HepG2 (cell line): ENCODE results near the gene ZFP69. TPM values are rescaled to one million over a fixed set of nuclear protein-coding genes. Genes with fewer than 3 reads are reported as not detected.

Source experiments
- BHLHE40 ChIP-seq: IDR thresholded peaks from 2 replicates; pipeline ENCODE4 v1.6.1; 2011; ENCODE audit warnings: low read length, improper control_type of control experiment
- CCAR2 ChIP-seq: fragments of 200-400 bp; formaldehyde crosslinking; optimal IDR thresholded peaks from 2 replicates; pipeline ENCODE3; 2018; ENCODE audit warnings: low read depth, mild to moderate bottlenecking, low read length, moderate library complexity
- CHD4 ChIP-seq: fragments of 200-600 bp; sonication (generic); IDR thresholded peaks from 2 replicates; pipeline ENCODE4 v1.7.0; 2017; ENCODE audit warnings: mild to moderate bottlenecking, low read length, borderline replicate concordance
- DNMT1 ChIP-seq: sonication (generic); formaldehyde crosslinking; IDR thresholded peaks from 2 replicates; pipeline ENCODE4 v1.5.1; 2020; ENCODE audit warnings: mild to moderate bottlenecking, missing genetic modification reagents
- ELF3 ChIP-seq: IDR thresholded peaks from 2 replicates; pipeline ENCODE4 v1.6.1; 2016; ENCODE audit warnings: missing genetic modification reagents, missing compliant biosample characterization
- FIP1L1 ChIP-seq: fragments of 200-400 bp; formaldehyde crosslinking; IDR thresholded peaks from 2 replicates; pipeline ENCODE4 v1.6.1; 2018; ENCODE audit warnings: low read depth, mild to moderate bottlenecking, low read length, moderate library complexity, borderline replicate concordance; ENCODE audit not compliant: insufficient read depth
- HIC2 ChIP-seq: sonication (generic); formaldehyde crosslinking; IDR thresholded peaks from 2 replicates; pipeline ENCODE4 v1.9.0; 2022; ENCODE audit warnings: low read depth, missing genetic modification reagents
- ISL2 ChIP-seq: sonication (generic); formaldehyde crosslinking; IDR thresholded peaks from 2 replicates; pipeline ENCODE4 v1.5.0; 2020; ENCODE audit warnings: missing genetic modification reagents
- MXD1 ChIP-seq: sonication (generic); formaldehyde crosslinking; IDR thresholded peaks from 2 replicates; pipeline ENCODE4 v1.4.0; 2020; ENCODE audit warnings: mild to moderate bottlenecking, missing genetic modification reagents
- MYC ChIP-seq: sonication (generic); formaldehyde crosslinking; IDR thresholded peaks from 2 replicates; pipeline ENCODE4 v1.9.0; 2021; ENCODE audit warnings: missing genetic modification reagents, borderline replicate concordance
- NFYB ChIP-seq: sonication (generic); formaldehyde crosslinking; IDR thresholded peaks from 2 replicates; pipeline ENCODE4 v1.4.0; 2020; ENCODE audit warnings: missing genetic modification reagents
- PPARG ChIP-seq: conservative IDR thresholded peaks from 2 replicates; pipeline ENCODE4 v1.6.1; 2016; ENCODE audit warnings: missing biosample characterization, missing genetic modification reagents
- SOX6 ChIP-seq, 2 experiments: fragments of 450-650 bp in 1 of 2; sonication (generic) in 1 of 2; formaldehyde crosslinking in 1 of 2; IDR thresholded peaks; 2 replicates each; pipeline versions ENCODE4 v1.4.0 to v1.6.1; 2017 to 2020; ENCODE audit warnings: antibody characterized with exemption in 1 of 2, mild to moderate bottlenecking in 1 of 2, missing genetic modification reagents in 1 of 2
- SP2 ChIP-seq: sonication (generic); formaldehyde crosslinking; IDR thresholded peaks from 2 replicates; pipeline ENCODE4 v1.5.1; 2020; ENCODE audit warnings: mild to moderate bottlenecking, missing genetic modification reagents
- ZNF512 ChIP-seq: sonication (generic); formaldehyde crosslinking; IDR thresholded peaks from 2 replicates; pipeline ENCODE4 v1.4.0; 2020; ENCODE audit warnings: mild to moderate bottlenecking, missing genetic modification reagents
- ZNF547 ChIP-seq: sonication (generic); formaldehyde crosslinking; IDR thresholded peaks from 2 replicates; pipeline ENCODE4 v1.5.1; 2020; ENCODE audit warnings: mild to moderate bottlenecking, missing genetic modification reagents
- ZNF7 ChIP-seq: IDR thresholded peaks from 2 replicates; pipeline ENCODE4 v1.6.1; 2016; ENCODE audit warnings: missing biosample characterization, missing genetic modification reagents
- ZNF749 ChIP-seq: sonication (generic); formaldehyde crosslinking; IDR thresholded peaks from 2 replicates; pipeline ENCODE4 v1.8.0; 2022; ENCODE audit warnings: mild to moderate bottlenecking, missing genetic modification reagents, moderate library complexity, borderline replicate concordance
- polyA plus RNA-seq, 8 experiments: library from polyadenylated mRNA; depleted of rRNA in 3 of 8; stranded (reverse) in 7 of 8; unstranded in 1 of 8; fragments of >200 nt; fragmentation: Illumina TruSeq in 4 of 8; extraction: Trizol in 4 of 8; gene quantifications; 2 replicates each; pipeline versions ENCODE4 v1.2.1 to v1.2.3, GENCODE V29; 2011 to 2016; ENCODE audit warnings: low read depth in 4 of 8, missing spikeins in 1 of 8, mixed read lengths in 1 of 8; ENCODE audit not compliant: insufficient read depth in 1 of 8
- total RNA-seq, 5 experiments: library from RNA; depleted of rRNA; stranded (reverse); fragments of >200 nt; fragmentation: Illumina TruSeq; extraction: Trizol; gene quantifications; 2 replicates each; pipeline ENCODE4 v1.2.3, GENCODE V29; 2016; ENCODE audit warnings: low read depth in 1 of 5
- TF ChIP-seq, protein P1 (sequence below): sonication (generic); formaldehyde crosslinking; IDR thresholded peaks from 2 replicates; pipeline ENCODE4 v1.8.1; 2023; ENCODE audit warnings: mild to moderate bottlenecking, missing genetic modification reagents
- TF ChIP-seq, protein P2 (sequence below): sonication (generic); formaldehyde crosslinking; IDR thresholded peaks from 2 replicates; pipeline ENCODE4 v1.5.0; 2020; ENCODE audit warnings: missing genetic modification reagents, mild to moderate bottlenecking, borderline replicate concordance

Gene ZFP69
- total and polyA plus RNA-seq, 2 of the 13 experiments (the other 11 are each of a cell fraction or from before 2014, with no cell fraction given): 2.6 to 5.6 TPM

- TF ChIP-seq ZNF749 (CRISPR knock-in tag): no peak
- TF ChIP-seq NFYB (CRISPR knock-in tag): peak; percentile 45; the same call in 1 of the 2 replicates
- TF ChIP-seq ZNF547: no peak; the same call in 1 of the 2 replicates
- TF ChIP-seq SOX6 (IDR thresholded peaks at IDR 0.05): no peak
- peak; percentile 65 for TF ChIP-seq SOX6 (CRISPR knock-in tag; IDR thresholded peaks at IDR 0.05)
- no peak for TF ChIP-seq SP2 (CRISPR knock-in tag)
- no peak for TF ChIP-seq ZNF7 (CRISPR knock-in tag)
- TF ChIP-seq PPARG: 0 out of 2 replicates have a peak, but pooled peaks have one; percentile 7
- TF ChIP-seq ZNF512 (CRISPR knock-in tag): no peak
- no peak for TF ChIP-seq DNMT1
- TF ChIP-seq BHLHE40: no peak
- peak; percentile 87 for TF ChIP-seq ELF3
- peak; percentile 59; the same call in 1 of the 2 replicates for TF ChIP-seq MYC (CRISPR knock-in tag)
- no peak; the same call in 1 of the 2 replicates for TF ChIP-seq MXD1 (CRISPR knock-in tag)
- TF ChIP-seq, protein P1, sequence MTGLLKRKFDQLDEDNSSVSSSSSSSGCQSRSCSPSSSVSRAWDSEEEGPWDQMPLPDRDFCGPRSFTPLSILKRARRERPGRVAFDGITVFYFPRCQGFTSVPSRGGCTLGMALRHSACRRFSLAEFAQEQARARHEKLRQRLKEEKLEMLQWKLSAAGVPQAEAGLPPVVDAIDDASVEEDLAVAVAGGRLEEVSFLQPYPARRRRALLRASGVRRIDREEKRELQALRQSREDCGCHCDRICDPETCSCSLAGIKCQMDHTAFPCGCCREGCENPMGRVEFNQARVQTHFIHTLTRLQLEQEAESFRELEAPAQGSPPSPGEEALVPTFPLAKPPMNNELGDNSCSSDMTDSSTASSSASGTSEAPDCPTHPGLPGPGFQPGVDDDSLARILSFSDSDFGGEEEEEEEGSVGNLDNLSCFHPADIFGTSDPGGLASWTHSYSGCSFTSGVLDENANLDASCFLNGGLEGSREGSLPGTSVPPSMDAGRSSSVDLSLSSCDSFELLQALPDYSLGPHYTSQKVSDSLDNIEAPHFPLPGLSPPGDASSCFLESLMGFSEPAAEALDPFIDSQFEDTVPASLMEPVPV: peak; percentile 63; the same call in 1 of the 2 replicates
- TF ChIP-seq HIC2 (CRISPR knock-in tag): no peak
- peak; percentile 22 for TF ChIP-seq CCAR2
- TF ChIP-seq ISL2 (CRISPR knock-in tag): no peak
- TF ChIP-seq, protein P2, sequence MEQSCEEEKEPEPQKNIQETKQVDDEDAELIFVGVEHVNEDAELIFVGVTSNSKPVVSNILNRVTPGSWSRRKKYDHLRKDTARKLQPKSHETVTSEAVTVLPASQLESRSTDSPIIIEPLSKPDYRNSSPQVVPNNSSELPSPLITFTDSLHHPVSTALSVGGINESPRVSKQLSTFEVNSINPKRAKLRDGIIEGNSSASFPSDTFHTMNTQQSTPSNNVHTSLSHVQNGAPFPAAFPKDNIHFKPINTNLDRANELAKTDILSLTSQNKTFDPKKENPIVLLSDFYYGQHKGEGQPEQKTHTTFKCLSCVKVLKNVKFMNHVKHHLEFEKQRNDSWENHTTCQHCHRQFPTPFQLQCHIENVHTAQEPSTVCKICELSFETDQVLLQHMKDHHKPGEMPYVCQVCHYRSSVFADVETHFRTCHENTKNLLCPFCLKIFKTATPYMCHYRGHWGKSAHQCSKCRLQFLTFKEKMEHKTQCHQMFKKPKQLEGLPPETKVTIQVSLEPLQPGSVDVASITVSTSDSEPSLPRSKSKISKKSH: no peak
- TF ChIP-seq FIP1L1: no peak
- no peak; the same call in 1 of the 2 replicates for TF ChIP-seq CHD4
These were observed 54.4 kb downstream of the ZFP69 start, which contains the start of gene ZNF684 (continued) for GRCh38 chr1:40531381-40532061.
